OCI-LY3 (cell line): ENCODE data around the gene IFT122.
"Not testable (repeated sequence)": the region's sequence is repeated elsewhere in the genome, so short reads cannot be mapped to it uniquely, and the experiment has no call there.

Source experiments
- H2AFZ ChIP-seq: fragments of 200-600, 300-600 bp; shearing (Covaris generic); 2 replicates; pipeline ENCODE4 v1.6.0; 2014; ENCODE audit warnings: antibody characterized with exemption, low read depth, low read length
- H3K27ac ChIP-seq: fragments of 200-600, 300-600 bp; sonication (generic); 2 replicates; pipeline ENCODE4 v1.5.1; 2014; ENCODE audit warnings: mild to moderate bottlenecking, low read length, moderate library complexity, mixed read lengths
- H3K27me3 ChIP-seq: fragments of 200-600, 300-600 bp; sonication (generic); 2 replicates; pipeline ENCODE4 v1.6.1; 2014; ENCODE audit warnings: low read depth, low read length, mixed read lengths
- H3K36me3 ChIP-seq: fragments of 200-600, 300-600 bp; sonication (generic); replicated peaks from 2 replicates; pipeline ENCODE3; 2014; ENCODE audit warnings: low read depth, low read length, mixed read lengths
- H3K4me1 ChIP-seq: fragments of 300-600, 200-600 bp; sonication (generic); 2 replicates; pipeline ENCODE4 v1.6.1; 2014; ENCODE audit warnings: low read length, mixed read lengths
- H3K4me2 ChIP-seq: fragments of 200-600, 300-600 bp; sonication (generic); 2 replicates; pipeline ENCODE4 v1.6.1; 2014; ENCODE audit warnings: low read length, mixed read lengths
- H3K4me3 ChIP-seq: fragments of 300-600, 200-600 bp; sonication (generic); 2 replicates; pipeline ENCODE4 v1.5.1; 2014; ENCODE audit warnings: antibody characterized with exemption, mild to moderate bottlenecking, low read length, moderate library complexity
- H3K79me2 ChIP-seq: fragments of 300-600, 200-600 bp; shearing (Covaris generic); 2 replicates; pipeline ENCODE4 v1.6.1; 2014; ENCODE audit warnings: mild to moderate bottlenecking, low read length, mixed read lengths
- H3K9ac ChIP-seq: fragments of 300-600, 200-600 bp; shearing (Covaris generic); 2 replicates; pipeline ENCODE4 v1.6.0; 2014; ENCODE audit warnings: mild to moderate bottlenecking, low read length, moderate library complexity
- H3K9me3 ChIP-seq: fragments of 200-600, 300-600 bp; shearing (Covaris generic); 2 replicates; pipeline ENCODE4 v1.6.1; 2014; ENCODE audit warnings: low read length, mixed read lengths; ENCODE audit not compliant: insufficient read depth
- H4K20me1 ChIP-seq: fragments of 200-600, 300-600 bp; sonication (generic); 2 replicates; pipeline ENCODE4 v1.6.1; 2016; ENCODE audit warnings: low read length, mixed read lengths; ENCODE audit not compliant: insufficient read depth
- EZH2phosphoT487 ChIP-seq: fragments of 200-600 bp; shearing (Covaris generic); IDR thresholded peaks from 2 replicates; pipeline ENCODE4 v1.6.1; 2018; ENCODE audit warnings: antibody characterized with exemption, mixed run types, low read depth
- TF ChIP-seq, protein P1 (sequence below): fragments of 200-600, 300-600 bp; sonication (generic); IDR thresholded peaks from 2 replicates; pipeline ENCODE4 v1.5.1; 2014; ENCODE audit warnings: antibody characterized with exemption, low read length, low read depth

The IFT122 gene

DNA sequence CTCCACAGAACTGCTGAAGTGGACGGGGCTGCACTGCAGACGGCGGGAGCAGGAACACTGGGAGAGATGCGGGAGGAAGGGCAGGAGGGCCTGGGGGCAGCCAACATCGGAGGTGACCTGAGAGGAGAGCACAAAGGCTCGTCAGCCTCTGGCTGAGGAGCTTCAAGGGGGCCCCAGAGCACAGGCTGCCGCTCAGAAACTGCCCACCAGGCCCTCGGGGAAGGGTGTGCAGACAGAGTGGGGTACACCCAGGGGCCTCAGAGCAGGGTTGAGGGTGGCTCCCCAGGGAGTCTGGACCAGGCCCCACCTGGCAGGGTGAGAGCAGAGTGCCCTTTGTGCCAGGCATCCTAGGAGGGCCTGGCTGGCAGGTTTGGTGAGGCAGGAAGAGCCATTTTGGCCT, 73.7 kb downstream of the IFT122 start:
- H4K20me1 ChIP-seq = no peaks in the 10 kb centered on the region
- no peak overlapping the region for H3K9ac ChIP-seq
- no peaks in the 10 kb centered on the region for H3K27me3 ChIP-seq
- H3K4me3 ChIP-seq = no peak overlapping the region
- H3K4me2 ChIP-seq = no peak overlapping the region
- H3K9me3 ChIP-seq = no peaks in the 10 kb centered on the region
- H3K4me1 ChIP-seq = no peaks in the 10 kb centered on the region
- no peak overlapping the region for H3K27ac ChIP-seq
- H3K36me3 ChIP-seq = no peaks in the 10 kb centered on the region
- H2AFZ ChIP-seq = no peak overlapping the region
- H3K79me2 ChIP-seq = no peaks in the 10 kb centered on the region
- no peak for TF ChIP-seq EZH2phosphoT487
- TF ChIP-seq, protein P1, sequence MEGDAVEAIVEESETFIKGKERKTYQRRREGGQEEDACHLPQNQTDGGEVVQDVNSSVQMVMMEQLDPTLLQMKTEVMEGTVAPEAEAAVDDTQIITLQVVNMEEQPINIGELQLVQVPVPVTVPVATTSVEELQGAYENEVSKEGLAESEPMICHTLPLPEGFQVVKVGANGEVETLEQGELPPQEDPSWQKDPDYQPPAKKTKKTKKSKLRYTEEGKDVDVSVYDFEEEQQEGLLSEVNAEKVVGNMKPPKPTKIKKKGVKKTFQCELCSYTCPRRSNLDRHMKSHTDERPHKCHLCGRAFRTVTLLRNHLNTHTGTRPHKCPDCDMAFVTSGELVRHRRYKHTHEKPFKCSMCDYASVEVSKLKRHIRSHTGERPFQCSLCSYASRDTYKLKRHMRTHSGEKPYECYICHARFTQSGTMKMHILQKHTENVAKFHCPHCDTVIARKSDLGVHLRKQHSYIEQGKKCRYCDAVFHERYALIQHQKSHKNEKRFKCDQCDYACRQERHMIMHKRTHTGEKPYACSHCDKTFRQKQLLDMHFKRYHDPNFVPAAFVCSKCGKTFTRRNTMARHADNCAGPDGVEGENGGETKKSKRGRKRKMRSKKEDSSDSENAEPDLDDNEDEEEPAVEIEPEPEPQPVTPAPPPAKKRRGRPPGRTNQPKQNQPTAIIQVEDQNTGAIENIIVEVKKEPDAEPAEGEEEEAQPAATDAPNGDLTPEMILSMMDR = no peak

DNA sequence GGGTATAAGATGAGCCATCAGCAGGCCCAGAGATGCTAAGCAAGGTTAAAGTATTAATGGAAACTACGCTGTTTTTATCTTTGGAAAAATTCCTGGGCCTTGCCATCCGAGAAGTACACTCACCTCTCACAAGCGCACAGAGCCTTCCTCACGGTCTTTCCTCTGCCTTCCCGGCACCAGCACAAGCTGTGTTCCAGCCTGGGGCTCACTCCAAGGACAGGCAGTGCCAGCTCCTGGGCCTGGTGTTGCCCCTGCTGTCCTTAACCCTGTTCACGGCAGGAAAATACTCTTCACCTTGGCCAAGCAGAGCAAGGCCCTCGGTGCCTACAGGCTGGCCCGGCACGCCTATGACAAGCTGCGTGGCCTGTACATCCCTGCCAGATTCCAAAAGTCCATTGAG, 74.1 kb downstream of the IFT122 start:
- Histone ChIP-seq H3K36me3 (no peaks in the 10 kb centered on the region), H4K20me1 (no peaks in the 10 kb centered on the region)
- TF ChIP-seq EZH2phosphoT487 = no peak
- TF ChIP-seq, protein P1 = no peak

GRCh38 chr3:129514563-129514962, 74.5 kb downstream of the IFT122 start:
- Histone ChIP-seq H3K9ac (no peak overlapping the region), H3K79me2 (no peaks in the 10 kb centered on the region), H3K4me2 (no peak overlapping the region), H3K9me3 (no peaks in the 10 kb centered on the region), H2AFZ (no peak overlapping the region), H4K20me1 (no peaks in the 10 kb centered on the region), H3K27ac (no peak overlapping the region), H3K4me3 (no peak overlapping the region), H3K4me1 (no peaks in the 10 kb centered on the region), H3K27me3 (no peaks in the 10 kb centered on the region), H3K36me3 (no peaks in the 10 kb centered on the region)
- TF ChIP-seq, protein P1 = no peak
- no peak for TF ChIP-seq EZH2phosphoT487

More for the DNA sequence above, 74.1 kb downstream of the IFT122 start:
- Histone ChIP-seq H3K27me3 (no peaks in the 10 kb centered on the region), H3K79me2 (no peaks in the 10 kb centered on the region), H3K4me1 (no peaks in the 10 kb centered on the region), H3K27ac (no peak overlapping the region), H2AFZ (no peak overlapping the region), H3K9me3 (no peaks in the 10 kb centered on the region), H3K4me3 (no peak overlapping the region), H3K4me2 (no peak overlapping the region), H3K9ac (no peak overlapping the region)

GRCh38 chr3:129515108-129515820, 75.2 kb downstream of the IFT122 start:
- not testable (repeated sequence) for H3K4me1 ChIP-seq, H3K4me3 ChIP-seq, H3K36me3 ChIP-seq, H3K9ac ChIP-seq, H4K20me1 ChIP-seq, H3K4me2 ChIP-seq, H3K79me2 ChIP-seq, H2AFZ ChIP-seq, H3K9me3 ChIP-seq, H3K27ac ChIP-seq, H3K27me3 ChIP-seq

DNA sequence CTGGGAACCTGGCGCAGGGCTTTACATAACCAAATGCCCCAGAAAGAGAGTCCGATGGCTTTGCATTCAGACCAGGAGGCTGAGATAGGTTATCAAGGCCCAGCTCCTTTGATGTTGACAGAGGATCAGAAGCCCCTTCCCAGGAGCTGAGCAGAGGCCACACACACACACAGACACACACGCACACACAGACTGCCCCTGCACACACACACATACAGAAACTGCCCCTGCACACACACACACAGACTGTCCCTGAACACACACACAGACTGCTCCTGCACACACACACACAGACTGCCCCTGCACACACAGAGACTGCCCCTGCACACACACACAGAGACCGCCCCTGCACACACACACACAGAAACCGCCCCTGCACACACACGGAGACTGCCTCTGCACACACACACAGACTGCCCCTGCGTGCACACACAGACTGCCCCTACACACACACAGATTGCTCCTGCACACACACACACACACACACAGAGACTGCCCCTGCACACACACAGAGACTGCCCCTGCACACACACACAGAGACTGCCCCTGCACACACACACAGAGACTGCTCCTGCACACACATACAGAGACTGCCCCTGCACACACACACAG, 75.9 kb downstream of the IFT122 start:
- H2AFZ ChIP-seq, H3K4me3 ChIP-seq, H3K27me3 ChIP-seq, H3K36me3 ChIP-seq, H3K27ac ChIP-seq, H3K79me2 ChIP-seq, H3K4me2 ChIP-seq, H3K9me3 ChIP-seq, H3K4me1 ChIP-seq, H3K9ac ChIP-seq, H4K20me1 ChIP-seq: not testable (repeated sequence)
